Right lobe of liver (tissue), 6 donors: ENCODE data around the gene TEX12. TPM values are rescaled to one million over a fixed set of nuclear protein-coding genes. Genes with fewer than 3 reads are reported as not detected.
A peak's percentile ranks its signal among the peaks of the same experiment; 100 is the strongest.

ENCODE experiments used
- ATAC-seq, 4 donors: fragments of 200-7000 bp; cut with Tn5 transposase; one replicate each; pipeline ENCODE4 v1.9.1; 2020; ENCODE audit warnings: mild to moderate bottlenecking in 4 of 4, moderate library complexity in 4 of 4
- DNase-seq, 3 donors: peaks; one replicate each; pipeline ENCODE4 v3.0.0-alpha.2; 2020
- H3K27ac ChIP-seq, 3 donors: fragments of 200-600 bp; one replicate each; pipeline ENCODE4 v1.8.0; 2022
- H3K27me3 ChIP-seq, 2 donors: fragments of 200-600 bp; one replicate each; pipeline ENCODE4 v1.8.0; 2022
- H3K36me3 ChIP-seq, 4 donors: fragments of 200-600 bp; sonication (generic) in 1 of 4; one replicate each; pipeline versions ENCODE4 v1.5.1 to v1.8.0; 2017 to 2022; ENCODE audit warnings: control low read depth in 1 of 4
- H3K4me1 ChIP-seq, 4 donors: fragments of 200-600 bp; sonication (generic) in 1 of 4; one replicate each; pipeline versions ENCODE4 v1.5.1 to v1.8.0; 2017 to 2022; ENCODE audit warnings: control low read depth in 1 of 4
- H3K4me3 ChIP-seq, 3 donors: fragments of 200-600 bp; one replicate each; pipeline ENCODE4 v1.8.0; 2022
- H3K9me3 ChIP-seq, 4 donors: fragments of 200-600 bp; sonication (generic) in 1 of 4; one replicate each; pipeline versions ENCODE4 v1.5.1 to v1.8.0; 2017 to 2022; ENCODE audit warnings: control low read depth in 1 of 4
- POLR2A ChIP-seq: fragments of 450-650 bp; IDR thresholded peaks from one replicate; pipeline ENCODE4 v1.6.1; 2017; ENCODE audit warnings: antibody characterized with exemption, mild to moderate bottlenecking
- WGBS: methylation state at CpG from one replicate; pipeline ENCODE4 v1.1.6; 2018; ENCODE audit warnings: low coverage, low lambda C conversion rate; ENCODE audit not compliant: insufficient coverage; ENCODE audit errors: missing lambda C conversion rate; 5-methylcytosine and 5-hydroxymethylcytosine counted together
- intact Hi-C, 2 donors: fragments of 100-400 bp; cut with DNase I; formaldehyde crosslinking; loops; one replicate each; pipeline versions ENCODE4 v1.11.2 to v1.14.1; 2022
- total RNA-seq, 6 experiments: library from RNA; depleted of rRNA in 2 of 6; stranded (reverse); fragments of >200 nt in 2 of 6; fragmentation: NEBNext Ultra II Directional in 3 of 6; extraction: Animal tissue kit (Norgen Biotek cat#: 25700) in 3 of 6; gene quantifications; one replicate each; pipeline versions ENCODE4 v1.1.0 to v1.2.4, GENCODE V29; 2016 to 2023
- TF ChIP-seq, protein P1 (sequence below), 4 donors: fragments of 200-600 bp in 3 of 4; fragments of 450-650 bp in 1 of 4; IDR thresholded peaks; one replicate each; pipeline versions ENCODE4 v1.5.1 to v1.8.0; 2016 to 2022; ENCODE audit warnings: antibody characterized with exemption in 4 of 4, mild to moderate bottlenecking in 2 of 4
- donor health status: DM: no; HTN: yes; CAD: no.
- donor health status: DM: no; HTN: no; CAD: no.
- donor health status: DM: no; HTN: no; CAD: no.
- donor health status: DM: no; HTN: yes; CAD: no.
- donor health status: DM: no; HTN: yes; CAD: no.

TEX12 gene
- total RNA-seq, 6 experiments from 2014 or later: 0.31 TPM; not detected in 5

DNA sequence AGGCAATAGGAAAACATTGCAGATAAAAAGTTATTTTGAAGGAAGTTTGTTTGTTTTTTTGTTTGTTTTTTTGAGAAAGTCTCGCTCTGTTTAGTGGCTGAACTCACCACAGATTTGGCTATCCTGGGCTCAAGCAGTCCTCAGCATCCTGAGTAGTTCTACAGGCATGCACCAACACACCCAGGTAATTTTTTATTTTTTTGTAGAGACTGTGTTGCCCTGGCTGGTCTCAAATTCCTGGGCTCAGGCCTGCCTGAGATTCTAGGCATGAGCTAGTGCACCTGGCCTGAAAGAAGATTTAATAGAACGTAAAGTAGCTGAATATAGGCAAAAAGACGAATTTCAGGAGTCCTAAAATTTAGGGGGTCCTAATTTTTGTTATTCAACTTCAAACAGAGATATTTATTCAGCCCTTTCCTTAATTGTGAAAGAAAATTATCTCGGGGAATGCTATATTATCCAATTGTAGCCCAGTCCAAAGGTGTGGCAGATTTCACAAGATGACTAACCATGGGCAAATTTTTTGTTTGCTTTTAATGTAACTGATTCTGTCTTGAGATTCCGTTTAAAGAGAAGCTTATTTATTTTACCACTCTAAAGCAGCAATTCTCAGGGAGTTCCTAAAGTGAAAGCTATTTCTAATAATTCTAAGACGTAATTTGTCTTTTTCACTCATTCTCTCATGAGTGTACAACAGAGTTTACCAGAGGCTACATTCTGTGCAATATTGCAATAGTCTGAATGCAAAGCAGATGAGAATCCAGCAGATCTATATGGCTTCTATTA lies 4.2 kb upstream of the TEX12 start:
- Histone ChIP-seq H3K9me3 (no peaks in the 10 kb centered on the region), H3K27me3 (no peaks in the 10 kb centered on the region), H3K36me3 (no peaks in the 10 kb centered on the region), H3K4me1 (peaks cover 0 to 24% (median 6%) of the 10 kb centered on the region in 4 donors), H3K4me3 (peak overlapping the region in 1 of 3 donors; percentile 25), H3K27ac (peak overlapping the region in 2 of 3 donors; percentile 8 to 9)
- TF ChIP-seq, protein P1, sequence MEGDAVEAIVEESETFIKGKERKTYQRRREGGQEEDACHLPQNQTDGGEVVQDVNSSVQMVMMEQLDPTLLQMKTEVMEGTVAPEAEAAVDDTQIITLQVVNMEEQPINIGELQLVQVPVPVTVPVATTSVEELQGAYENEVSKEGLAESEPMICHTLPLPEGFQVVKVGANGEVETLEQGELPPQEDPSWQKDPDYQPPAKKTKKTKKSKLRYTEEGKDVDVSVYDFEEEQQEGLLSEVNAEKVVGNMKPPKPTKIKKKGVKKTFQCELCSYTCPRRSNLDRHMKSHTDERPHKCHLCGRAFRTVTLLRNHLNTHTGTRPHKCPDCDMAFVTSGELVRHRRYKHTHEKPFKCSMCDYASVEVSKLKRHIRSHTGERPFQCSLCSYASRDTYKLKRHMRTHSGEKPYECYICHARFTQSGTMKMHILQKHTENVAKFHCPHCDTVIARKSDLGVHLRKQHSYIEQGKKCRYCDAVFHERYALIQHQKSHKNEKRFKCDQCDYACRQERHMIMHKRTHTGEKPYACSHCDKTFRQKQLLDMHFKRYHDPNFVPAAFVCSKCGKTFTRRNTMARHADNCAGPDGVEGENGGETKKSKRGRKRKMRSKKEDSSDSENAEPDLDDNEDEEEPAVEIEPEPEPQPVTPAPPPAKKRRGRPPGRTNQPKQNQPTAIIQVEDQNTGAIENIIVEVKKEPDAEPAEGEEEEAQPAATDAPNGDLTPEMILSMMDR (IDR thresholded peaks at IDR 0.05): no peak
- TF ChIP-seq POLR2A: no peak
- 38% methylated on average over 6 of the region's 6 CpGs for WGBS
- DNase-seq (no peak), ATAC-seq (peak in 3 of 4 donors; percentile 31 to 57 (median 57))
- intact Hi-C loops: no loop called here

DNA sequence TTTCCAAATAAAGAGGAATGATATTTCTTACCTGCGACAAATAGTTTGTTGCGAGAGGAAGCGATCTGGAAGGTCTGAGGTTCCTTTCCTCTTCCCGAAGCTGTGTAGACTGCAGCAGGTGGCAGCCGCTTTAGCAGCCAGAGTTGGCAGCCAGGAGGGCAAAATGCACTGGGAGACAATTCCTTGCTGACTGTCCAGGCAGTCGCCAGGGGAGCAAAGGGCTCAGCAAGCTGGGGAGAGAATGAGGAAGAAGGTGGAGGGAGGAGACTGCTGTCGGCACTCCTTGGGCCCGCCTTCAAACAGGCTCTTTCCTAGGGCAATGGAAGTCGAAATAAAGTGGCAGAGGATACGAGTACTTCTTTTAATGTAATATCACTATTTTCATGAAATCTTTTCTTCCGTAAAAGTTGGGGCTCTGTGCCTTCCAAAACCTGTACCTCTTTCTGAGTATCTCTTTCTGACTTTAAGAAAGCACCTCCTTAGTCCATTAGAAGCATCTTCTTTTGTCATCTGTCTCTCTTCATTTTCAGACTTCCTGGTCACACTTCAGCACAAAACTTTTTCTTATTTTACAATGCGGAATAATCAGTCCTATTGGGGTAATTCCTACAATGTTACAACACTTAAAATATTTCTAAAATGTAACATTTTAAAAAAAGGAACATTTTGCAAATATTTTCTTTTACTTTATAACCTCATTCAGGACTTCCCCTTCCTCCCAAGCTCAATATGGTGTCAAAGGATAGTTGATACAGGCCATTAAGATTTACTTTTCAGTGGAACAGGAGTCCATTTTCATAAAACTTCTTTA lies 3.1 kb upstream of the TEX12 start, which contains the start of gene IL18:
Gene IL18 (minus strand): TSS at position 220 of the 811 bp plus-strand sequence. CDS start 9,041 bp downstream, outside the sequence.
- ATAC-seq (peak; percentile 63 to 76 (median 70)), DNase-seq (peak; percentile 70 to 75 (median 71))
- TF ChIP-seq POLR2A: no peak
- TF ChIP-seq, protein P1 (IDR thresholded peaks at IDR 0.05): peak in 1 of 4 donors; percentile 4
- Histone ChIP-seq H3K4me3 (peak within 1 kb of the TSS in 2 of 3 donors; percentile 17 to 25), H3K27ac (peak within 1 kb of the TSS in 2 of 3 donors; percentile 8 to 9), H3K4me1 (peaks cover 0 to 24% (median 6%) of the 10 kb centered on the region in 4 donors), H3K9me3 (no peaks in the 10 kb centered on the region), H3K27me3 (no peaks in the 10 kb centered on the region), H3K36me3 (no peaks in the 10 kb centered on the region)
- intact Hi-C loops: no loop called here
- 38% methylated on average over 11 of the region's 12 CpGs for WGBS

DNA sequence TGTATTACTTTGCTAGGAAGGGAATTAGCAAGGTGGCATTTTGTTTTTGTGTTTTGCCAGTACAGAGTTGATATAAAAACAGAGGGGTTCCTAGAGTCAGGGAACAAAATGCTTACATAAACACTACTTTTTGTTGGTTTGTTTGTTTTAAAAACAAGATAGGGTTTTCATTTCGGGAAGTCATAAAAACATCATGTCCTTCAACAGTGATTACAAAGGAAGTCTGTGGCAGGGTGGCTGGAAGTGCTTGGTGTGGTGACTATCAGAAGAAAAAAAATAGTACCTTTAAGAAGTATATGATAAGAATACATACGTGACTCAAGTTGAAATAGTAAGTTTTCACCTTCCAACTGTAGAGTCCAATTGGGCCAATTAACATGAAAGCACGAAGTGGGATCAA lies 2.1 kb upstream of the TEX12 start:
- 32% methylated on average over 3 of the region's 3 CpGs for WGBS
- H3K9me3 ChIP-seq: no peaks in the 10 kb centered on the region
- intact Hi-C loops: no loop called here
- peaks cover 0 to 24% (median 6%) of the 10 kb centered on the region in 4 donors for H3K4me1 ChIP-seq
- no peak overlapping the region for H3K27ac ChIP-seq
- TF ChIP-seq, protein P1 (IDR thresholded peaks at IDR 0.05): no peak
- no peak for TF ChIP-seq POLR2A
- no peaks in the 10 kb centered on the region for H3K27me3 ChIP-seq
- H3K4me3 ChIP-seq: no peak overlapping the region
- no peaks in the 10 kb centered on the region for H3K36me3 ChIP-seq
- no peak for DNase-seq
- ATAC-seq: peak in 3 of 4 donors; percentile 6 to 59 (median 9)

DNA sequence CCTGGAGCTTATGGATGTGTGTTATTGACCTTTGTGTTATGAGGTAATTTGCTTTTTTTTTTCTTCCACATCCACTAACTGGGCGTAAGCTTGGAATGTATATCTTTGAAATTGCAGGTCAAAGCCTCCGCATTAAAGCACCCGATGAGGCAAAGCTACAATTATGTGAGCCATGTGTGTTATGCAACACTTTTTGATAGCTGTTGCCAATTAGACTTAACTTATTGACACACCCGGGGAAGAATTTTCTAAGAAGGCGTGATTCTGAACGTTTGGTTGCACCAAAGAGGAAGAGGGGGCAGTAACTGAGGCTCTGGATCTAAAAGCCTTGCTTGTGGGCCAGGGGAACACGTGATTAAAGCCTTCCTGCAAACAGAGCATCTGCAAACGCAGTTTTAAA lies 610 bp upstream of the TEX12 start:
- no peaks in the 10 kb centered on the region for H3K36me3 ChIP-seq
- intact Hi-C loops: no loop called here
- no peaks in the 10 kb centered on the region for H3K27me3 ChIP-seq
- WGBS: 36% methylated on average over 8 of the region's 8 CpGs
- no peak for DNase-seq
- H3K4me1 ChIP-seq: peaks cover 0 to 17% (median 2%) of the 10 kb centered on the region in 4 donors
- H3K4me3 ChIP-seq: no peak overlapping the region
- ATAC-seq: peak in 3 of 4 donors; percentile 24 to 52 (median 49)
- H3K9me3 ChIP-seq: no peaks in the 10 kb centered on the region
- no peak overlapping the region for H3K27ac ChIP-seq
- TF ChIP-seq, protein P1 (IDR thresholded peaks at IDR 0.05): no peak
- no peak for TF ChIP-seq POLR2A
